Kidney (tissue), 14 donors: Measurements from ENCODE around the gene GRM1. TPM values are rescaled to one million over a fixed set of nuclear protein-coding genes. Genes with fewer than 3 reads are reported as not detected.

Source experiments
- DNase-seq, 5 donors: peaks; one replicate each; pipeline ENCODE4 v3.0.0-alpha.2; 2013 to 2020
- FAIRE-seq: peaks from 2 replicates; lab custom pipeline; 2012; peaks lifted over from hg19 to GRCh38; lab: Jason Lieb, UNC
- H3K27ac ChIP-seq, 2 donors: one replicate each; pipeline ENCODE4 v1.7.0; 2013; ENCODE audit warnings: low read depth in 2 of 2, low read length in 2 of 2, inconsistent platforms in 1 of 2
- H3K27me3 ChIP-seq: one replicate; pipeline ENCODE4 v1.7.1; 2013; ENCODE audit warnings: low read length, inconsistent platforms; ENCODE audit not compliant: control insufficient read depth, insufficient read depth
- H3K36me3 ChIP-seq, 3 donors: one replicate each; pipeline versions ENCODE4 v1.7.0 to v1.7.1; 2013; ENCODE audit warnings: low read length in 3 of 3, control low read depth in 1 of 3, inconsistent platforms in 1 of 3; ENCODE audit not compliant: insufficient read depth in 3 of 3, control insufficient read depth in 2 of 3
- H3K4me1 ChIP-seq, 3 donors: one replicate each; pipeline versions ENCODE4 v1.7.0 to v1.7.1; 2013; ENCODE audit warnings: low read length in 3 of 3, inconsistent platforms in 1 of 3, low read depth in 1 of 3; ENCODE audit not compliant: control insufficient read depth in 2 of 3, insufficient read depth in 2 of 3
- H3K4me3 ChIP-seq, 3 donors: one replicate each; pipeline versions ENCODE4 v1.7.0 to v1.8.1; 2013; ENCODE audit warnings: low read length in 3 of 3, control low read depth in 1 of 3, inconsistent platforms in 1 of 3
- H3K9ac ChIP-seq, 3 donors: one replicate each; pipeline versions ENCODE4 v1.7.0 to v1.7.1; 2013; ENCODE audit warnings: low read length in 3 of 3, control low read depth in 1 of 3, inconsistent platforms in 1 of 3
- H3K9me3 ChIP-seq, 3 donors: one replicate each; pipeline versions ENCODE4 v1.7.0 to v1.7.1; 2013; ENCODE audit warnings: low read length in 3 of 3, control low read depth in 1 of 3, inconsistent platforms in 1 of 3; ENCODE audit not compliant: control insufficient read depth in 2 of 3, insufficient read depth in 1 of 3
- CTCF ChIP-seq: IDR thresholded peaks from 3 replicates; pipeline ENCODE4 v1.5.1; 2012; ENCODE audit warnings: mild to moderate bottlenecking, moderate library complexity, borderline replicate concordance; ENCODE audit not compliant: insufficient read depth; ENCODE audit errors: extremely low read depth
- intact Hi-C: fragments of 100-400 bp; cut with DNase I; formaldehyde crosslinking; loops from one replicate; pipeline ENCODE4 v1.11.1; 2022
- polyA plus RNA-seq: library from polyadenylated mRNA; stranded (reverse); fragments of 350-450 nt; fragmentation: Illumina TruSeq; extraction: RNeasy Lipid Tissue Mini Kit (QIAGEN cat#74804); gene quantifications from one replicate; pipeline ENCODE4 v1.2.3, GENCODE V29; 2014; ENCODE audit warnings: low read depth, low replicate concordance; ENCODE audit not compliant: insufficient read depth
- total RNA-seq: library from RNA; stranded (reverse); fragmentation: NEBNext Ultra II Directional; extraction: Animal tissue kit (Norgen Biotek cat#: 25700); gene quantifications from one replicate; pipeline ENCODE4 v1.2.1, GENCODE V29; 2021
- donor health status: control.
- donor health status: control.
- donor health status: control.
- donor health status: control.
- donor health status: control.
- donor health status: DM: yes; HTN: yes; CAD: no.
- donor health status: Normal renal cell carcinoma (clear cell type).

The GRM1 gene
- total and polyA plus RNA-seq, 2 donors from 2014 or later: 0.19 to 0.82 TPM

DNA sequence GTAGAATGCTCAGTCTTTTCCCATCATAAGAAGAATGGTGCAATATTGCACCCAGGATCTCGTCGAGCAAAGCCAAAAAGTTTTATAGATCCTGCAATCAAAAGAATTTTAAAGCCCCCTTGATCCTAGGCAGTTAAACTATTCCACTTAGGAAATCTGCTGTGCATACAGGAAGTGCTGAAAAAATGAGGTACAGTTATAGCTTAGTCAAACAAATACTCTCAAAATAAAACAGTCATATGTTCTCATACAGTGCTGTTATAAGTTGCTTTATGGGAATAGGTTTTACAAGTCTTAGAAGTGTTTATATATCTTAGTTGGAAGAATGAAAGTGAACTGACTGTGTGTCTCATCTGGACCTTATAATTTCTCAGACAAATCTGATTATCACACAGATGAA, 282.2 kb downstream of the GRM1 start:
- DNase-seq (no peak), FAIRE-seq (no peak)
- no peak overlapping the region for H3K4me3 ChIP-seq
- H3K36me3 ChIP-seq: no peaks in the 10 kb centered on the region
- no peaks in the 10 kb centered on the region for H3K4me1 ChIP-seq
- H3K27me3 ChIP-seq: no peaks in the 10 kb centered on the region
- H3K27ac ChIP-seq: no peak overlapping the region
- no peaks in the 10 kb centered on the region for H3K9me3 ChIP-seq
- intact Hi-C loops: no loop called here
- no peak overlapping the region for H3K9ac ChIP-seq
- no peak for TF ChIP-seq CTCF

DNA sequence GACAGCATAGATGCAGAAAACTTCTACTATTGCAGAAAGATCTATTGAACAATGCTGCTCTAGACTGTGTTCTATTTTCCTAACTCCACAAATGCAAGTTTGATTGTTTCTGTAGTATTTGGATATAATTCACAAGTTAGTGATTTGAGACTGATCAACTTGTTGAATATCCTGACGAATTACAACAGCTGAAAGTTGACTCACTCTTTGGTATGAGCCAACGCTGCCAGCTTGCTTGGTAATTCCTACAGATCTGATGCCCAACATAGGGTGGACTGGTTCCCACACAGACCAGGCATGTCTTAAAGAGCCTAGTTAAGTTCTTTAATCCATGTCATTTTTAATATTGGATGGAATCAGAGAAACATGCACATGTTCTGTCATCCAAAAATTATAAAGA, 283.7 kb downstream of the GRM1 start:
- intact Hi-C loops: no loop called here
- Histone ChIP-seq H3K4me1 (no peaks in the 10 kb centered on the region), H3K27me3 (no peaks in the 10 kb centered on the region), H3K9ac (no peak overlapping the region), H3K27ac (no peak overlapping the region), H3K9me3 (no peaks in the 10 kb centered on the region), H3K36me3 (no peaks in the 10 kb centered on the region), H3K4me3 (no peak overlapping the region)
- FAIRE-seq: no peak
- DNase-seq: no peak
- no peak for TF ChIP-seq CTCF

GRCh38 chr6:146315381-146316174, 286.7 kb downstream of the GRM1 start:
- Histone ChIP-seq H3K4me1 (no peaks in the 10 kb centered on the region), H3K27me3 (no peaks in the 10 kb centered on the region), H3K27ac (no peak overlapping the region), H3K9ac (no peak overlapping the region), H3K4me3 (no peak overlapping the region), H3K36me3 (no peaks in the 10 kb centered on the region), H3K9me3 (no peaks in the 10 kb centered on the region)
- DNase-seq (no peak), FAIRE-seq (no peak)
- intact Hi-C loops: no loop called here
- TF ChIP-seq CTCF: no peak

- Histone ChIP-seq H3K4me3 (no peak overlapping the region), H3K27me3 (no peaks in the 10 kb centered on the region), H3K27ac (no peak overlapping the region), H3K9ac (no peak overlapping the region), H3K4me1 (no peaks in the 10 kb centered on the region), H3K36me3 (no peaks in the 10 kb centered on the region), H3K9me3 (no peaks in the 10 kb centered on the region)
- DNase-seq: no peak
- no peak for TF ChIP-seq CTCF
- FAIRE-seq: no peak
- intact Hi-C loops: no loop called here
Observed at GRCh38 chr6:146316175-146316495, 287.3 kb downstream of the GRM1 start.
